ENCODE results near the gene CHIC2.

The CHIC2 gene

GRCh38 chr4:54109241-54110018 lies 45.0 kb upstream of the CHIC2 start:
- Histone ChIP-seq H3K9me3 (ENCODE audit: low read length) (no peaks in the 10 kb centered on the region), H3K36me3 (ENCODE audit: insufficient read depth, low read length) (no peaks in the 10 kb centered on the region), H3K9me2 (ENCODE audit: low read depth, low read length) (no peaks in the 10 kb centered on the region), H3K4me1 (ENCODE audit: insufficient read depth, low read length, severe bottlenecking) (no peaks in the 10 kb centered on the region), H3K9ac (ENCODE audit: low read length) (no peak overlapping the region), H3K4me2 (ENCODE audit: low read length) (no peak overlapping the region), H2AFZ (ENCODE audit: low read length) (no peak overlapping the region), H3K27ac (ENCODE audit: low read depth, low read length, poor library complexity, severe bottlenecking) (no peak overlapping the region), H3K27me3 (ENCODE audit: insufficient read depth, low read length) (no peaks in the 10 kb centered on the region), H3K79me2 (ENCODE audit: insufficient read depth, low read length) (no peaks in the 10 kb centered on the region), H3K4me3 (ENCODE audit: low read depth, low read length, poor library complexity, severe bottlenecking) (no peak overlapping the region), H4K20me1 (ENCODE audit: insufficient read depth, low read length) (no peaks in the 10 kb centered on the region), H3F3A (ENCODE audit: insufficient read depth, low read length) (no peaks in the 10 kb centered on the region)
- TF ChIP-seq EZH2 (IDR thresholded peaks at IDR 0.05; ENCODE audit: borderline replicate concordance, low read length) (no peak), CTCF (IDR thresholded peaks at IDR 0.05; ENCODE audit: low read length) (no peak)

- no peaks in the 10 kb centered on the region for H3K4me1 ChIP-seq (ENCODE audit: insufficient read depth, low read length, severe bottlenecking)
- H3K79me2 ChIP-seq (ENCODE audit: insufficient read depth, low read length): no peaks in the 10 kb centered on the region
- no peaks in the 10 kb centered on the region for H3K9me2 ChIP-seq (ENCODE audit: low read depth, low read length)
- H3K9ac ChIP-seq (ENCODE audit: low read length): no peak overlapping the region
- H3K27ac ChIP-seq (ENCODE audit: low read depth, low read length, poor library complexity, severe bottlenecking): no peak overlapping the region
- TF ChIP-seq CTCF (IDR thresholded peaks at IDR 0.05; ENCODE audit: low read length) (no peak), EZH2 (IDR thresholded peaks at IDR 0.05; ENCODE audit: borderline replicate concordance, low read length) (no peak)
- H3K36me3 ChIP-seq (ENCODE audit: insufficient read depth, low read length): no peaks in the 10 kb centered on the region
- H3F3A ChIP-seq (ENCODE audit: insufficient read depth, low read length): no peaks in the 10 kb centered on the region
- H4K20me1 ChIP-seq (ENCODE audit: insufficient read depth, low read length): no peaks in the 10 kb centered on the region
- no peaks in the 10 kb centered on the region for H3K27me3 ChIP-seq (ENCODE audit: insufficient read depth, low read length)
- no peak overlapping the region for H2AFZ ChIP-seq (ENCODE audit: low read length)
- H3K4me2 ChIP-seq (ENCODE audit: low read length): no peak overlapping the region
- H3K9me3 ChIP-seq (ENCODE audit: low read length): no peaks in the 10 kb centered on the region
- no peak overlapping the region for H3K4me3 ChIP-seq (ENCODE audit: low read depth, low read length, poor library complexity, severe bottlenecking)
These were observed 43.7 kb upstream of the CHIC2 start for GRCh38 chr4:54107951-54108748.

DNA sequence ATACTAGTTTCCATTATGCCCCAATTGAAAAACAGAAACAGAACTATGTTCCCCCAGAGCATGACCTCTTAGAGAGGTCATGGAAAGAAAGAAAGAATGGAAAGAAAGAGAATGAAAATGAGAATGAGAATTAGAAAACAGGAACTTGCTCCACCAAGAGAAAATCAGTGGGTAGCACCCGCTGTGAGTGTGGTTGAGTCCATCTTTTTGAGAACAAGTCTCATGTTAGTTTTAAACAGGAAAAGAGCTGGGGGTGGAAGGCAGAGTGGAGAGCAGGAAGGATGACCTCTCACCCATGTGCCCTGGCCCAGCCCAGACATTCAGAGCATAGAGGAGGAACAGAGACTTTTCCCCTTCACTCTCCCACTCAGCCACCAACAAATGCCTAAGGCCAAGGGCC lies 40.5 kb upstream of the CHIC2 start:
- H3K4me1 ChIP-seq (ENCODE audit: insufficient read depth, low read length, severe bottlenecking): no peaks in the 10 kb centered on the region
- H3K4me2 ChIP-seq (ENCODE audit: low read length): no peak overlapping the region
- no peaks in the 10 kb centered on the region for H4K20me1 ChIP-seq (ENCODE audit: insufficient read depth, low read length)
- no peaks in the 10 kb centered on the region for H3F3A ChIP-seq (ENCODE audit: insufficient read depth, low read length)
- no peaks in the 10 kb centered on the region for H3K27me3 ChIP-seq (ENCODE audit: insufficient read depth, low read length)
- no peaks in the 10 kb centered on the region for H3K9me3 ChIP-seq (ENCODE audit: low read length)
- TF ChIP-seq EZH2 (IDR thresholded peaks at IDR 0.05; ENCODE audit: borderline replicate concordance, low read length) (no peak), CTCF (IDR thresholded peaks at IDR 0.05; ENCODE audit: low read length) (no peak)
- no peak overlapping the region for H3K9ac ChIP-seq (ENCODE audit: low read length)
- H3K9me2 ChIP-seq (ENCODE audit: low read depth, low read length): no peaks in the 10 kb centered on the region
- no peaks in the 10 kb centered on the region for H3K36me3 ChIP-seq (ENCODE audit: insufficient read depth, low read length)
- H3K27ac ChIP-seq (ENCODE audit: low read depth, low read length, poor library complexity, severe bottlenecking): no peak overlapping the region
- no peak overlapping the region for H2AFZ ChIP-seq (ENCODE audit: low read length)
- no peaks in the 10 kb centered on the region for H3K79me2 ChIP-seq (ENCODE audit: insufficient read depth, low read length)
- H3K4me3 ChIP-seq (ENCODE audit: low read depth, low read length, poor library complexity, severe bottlenecking): no peak overlapping the region
